Measurements from ENCODE around the gene JUP. TPM values are rescaled to one million over a fixed set of nuclear protein-coding genes. Genes with fewer than 3 reads are reported as not detected.
A peak's percentile ranks its signal among the peaks of the same experiment; 100 is the strongest.

JUP gene
- total and polyA plus RNA-seq, 2 donors from 2014 or later = 148 to 223 TPM

- Histone ChIP-seq H3K4me1 (ENCODE audit: control insufficient read depth in 2 of 3, insufficient read depth in 2 of 3, low read depth in 1 of 3, low read length in 3 of 3) (no peaks in the 10 kb centered on the region), H3K4me3 (ENCODE audit: low read length in 3 of 3) (no peak overlapping the region), H3K27me3 (ENCODE audit: control insufficient read depth, insufficient read depth, low read length) (no peaks in the 10 kb centered on the region), H3K27ac (ENCODE audit: low read depth in 2 of 2, low read length in 2 of 2) (no peak overlapping the region), H3K36me3 (ENCODE audit: control insufficient read depth in 2 of 3, insufficient read depth in 3 of 3, low read length in 3 of 3) (no peaks in the 10 kb centered on the region), H3K9me3 (ENCODE audit: control insufficient read depth in 2 of 3, insufficient read depth in 1 of 3, low read length in 3 of 3) (no peaks in the 10 kb centered on the region), H3K9ac (ENCODE audit: low read length in 3 of 3) (no peak overlapping the region)
- no peak for FAIRE-seq
- DNase-seq = peak in 2 of 5 donors; percentile 32 to 88
- intact Hi-C loops (cut with DNase I) = no loop called here
- no peak for TF ChIP-seq CTCF (IDR thresholded peaks at IDR 0.05; ENCODE audit: borderline replicate concordance, extremely low read depth, insufficient read depth)
Observed at GRCh38 chr17:41710472-41711090, 75.9 kb downstream of the JUP start.

GRCh38 chr17:41707803-41708669 is 78.5 kb downstream of the JUP start:
- H3K9ac ChIP-seq (ENCODE audit: low read length in 3 of 3) = no peak overlapping the region
- intact Hi-C loops (cut with DNase I) = no loop called here
- H3K4me3 ChIP-seq (ENCODE audit: low read length in 3 of 3) = no peak overlapping the region
- H3K4me1 ChIP-seq (ENCODE audit: control insufficient read depth in 2 of 3, insufficient read depth in 2 of 3, low read depth in 1 of 3, low read length in 3 of 3) = no peaks in the 10 kb centered on the region
- FAIRE-seq (no peak), DNase-seq (no peak)
- TF ChIP-seq CTCF (IDR thresholded peaks at IDR 0.05; ENCODE audit: borderline replicate concordance, extremely low read depth, insufficient read depth) = no peak
- no peaks in the 10 kb centered on the region for H3K9me3 ChIP-seq (ENCODE audit: control insufficient read depth in 2 of 3, insufficient read depth in 1 of 3, low read length in 3 of 3)
- H3K27me3 ChIP-seq (ENCODE audit: control insufficient read depth, insufficient read depth, low read length) = no peaks in the 10 kb centered on the region
- H3K27ac ChIP-seq (ENCODE audit: low read depth in 2 of 2, low read length in 2 of 2) = no peak overlapping the region
- no peaks in the 10 kb centered on the region for H3K36me3 ChIP-seq (ENCODE audit: control insufficient read depth in 2 of 3, insufficient read depth in 3 of 3, low read length in 3 of 3)

GRCh38 chr17:41705271-41705991 is 81.1 kb downstream of the JUP start:
- DNase-seq (no peak), FAIRE-seq (no peak)
- intact Hi-C loops (cut with DNase I) = no loop called here
- Histone ChIP-seq H3K27me3 (ENCODE audit: control insufficient read depth, insufficient read depth, low read length) (no peaks in the 10 kb centered on the region), H3K9me3 (ENCODE audit: control insufficient read depth in 2 of 3, insufficient read depth in 1 of 3, low read length in 3 of 3) (no peaks in the 10 kb centered on the region), H3K4me1 (ENCODE audit: control insufficient read depth in 2 of 3, insufficient read depth in 2 of 3, low read depth in 1 of 3, low read length in 3 of 3) (no peaks in the 10 kb centered on the region), H3K9ac (ENCODE audit: low read length in 3 of 3) (no peak overlapping the region), H3K4me3 (ENCODE audit: low read length in 3 of 3) (no peak overlapping the region), H3K27ac (ENCODE audit: low read depth in 2 of 2, low read length in 2 of 2) (no peak overlapping the region), H3K36me3 (ENCODE audit: control insufficient read depth in 2 of 3, insufficient read depth in 3 of 3, low read length in 3 of 3) (no peaks in the 10 kb centered on the region)
- TF ChIP-seq CTCF (IDR thresholded peaks at IDR 0.05; ENCODE audit: borderline replicate concordance, extremely low read depth, insufficient read depth) = no peak

Other genes starting within 250 kb of the JUP start
- not detected for gene KRT9, start 214.7 kb downstream of the JUP start, total RNA-seq
- gene KRT9, start 214.7 kb downstream of the JUP start, polyA plus RNA-seq (ENCODE audit: insufficient read depth, low read depth, low replicate concordance) = not detected
- not detected for gene KRT14, start 199.8 kb downstream of the JUP start, total RNA-seq
- not detected for gene KRT14, start 199.8 kb downstream of the JUP start, polyA plus RNA-seq (ENCODE audit: insufficient read depth, low read depth, low replicate concordance)
- 3.1 TPM for gene KRT16, start 173.9 kb downstream of the JUP start, total RNA-seq
- gene KRT16, start 173.9 kb downstream of the JUP start, polyA plus RNA-seq (ENCODE audit: insufficient read depth, low read depth, low replicate concordance) = not detected
- 11.1 TPM for gene KRT17, start 162.1 kb downstream of the JUP start, total RNA-seq
- gene KRT17, start 162.1 kb downstream of the JUP start, polyA plus RNA-seq (ENCODE audit: insufficient read depth, low read depth, low replicate concordance) = 5.5 TPM
- 842 TPM for gene EIF1, start 97.8 kb downstream of the JUP start, total RNA-seq
- gene EIF1, start 97.8 kb downstream of the JUP start, polyA plus RNA-seq (ENCODE audit: insufficient read depth, low read depth, low replicate concordance) = 1,166 TPM
- gene GAST, start 74.4 kb downstream of the JUP start, total RNA-seq = not detected
- gene GAST, start 74.4 kb downstream of the JUP start, polyA plus RNA-seq (ENCODE audit: insufficient read depth, low read depth, low replicate concordance) = not detected
- gene HAP1, start 52.1 kb downstream of the JUP start, total RNA-seq = 1.3 TPM
- gene HAP1, start 52.1 kb downstream of the JUP start, polyA plus RNA-seq (ENCODE audit: insufficient read depth, low read depth, low replicate concordance) = 0.99 TPM
- 13.6 TPM for gene P3H4, start 25.2 kb upstream of the JUP start, total RNA-seq
- gene P3H4, start 25.2 kb upstream of the JUP start, polyA plus RNA-seq (ENCODE audit: insufficient read depth, low read depth, low replicate concordance) = 13.7 TPM
- gene FKBP10, start 26.3 kb upstream of the JUP start, total RNA-seq = 38.3 TPM
- 19.6 TPM for gene FKBP10, start 26.3 kb upstream of the JUP start, polyA plus RNA-seq (ENCODE audit: insufficient read depth, low read depth, low replicate concordance)
- gene NT5C3B, start 49.5 kb upstream of the JUP start, total RNA-seq = 44.0 TPM
- 88.0 TPM for gene NT5C3B, start 49.5 kb upstream of the JUP start, polyA plus RNA-seq (ENCODE audit: insufficient read depth, low read depth, low replicate concordance)
- gene KLHL10, start 51.1 kb upstream of the JUP start, total RNA-seq = 0.28 TPM
- not detected for gene KLHL10, start 51.1 kb upstream of the JUP start, polyA plus RNA-seq (ENCODE audit: insufficient read depth, low read depth, low replicate concordance)
- 16.1 TPM for gene KLHL11, start 78.7 kb upstream of the JUP start, total RNA-seq
- gene KLHL11, start 78.7 kb upstream of the JUP start, polyA plus RNA-seq (ENCODE audit: insufficient read depth, low read depth, low replicate concordance) = 0.37 TPM
- 104 TPM for gene ACLY, start 132.2 kb upstream of the JUP start, total RNA-seq
- 33.7 TPM for gene ACLY, start 132.2 kb upstream of the JUP start, polyA plus RNA-seq (ENCODE audit: insufficient read depth, low read depth, low replicate concordance)
- gene ODAD4, start 143.9 kb upstream of the JUP start, total RNA-seq = 6.0 TPM
- gene ODAD4, start 143.9 kb upstream of the JUP start, polyA plus RNA-seq (ENCODE audit: insufficient read depth, low read depth, low replicate concordance) = 4.6 TPM
- 87.5 TPM for gene CNP, start 180.1 kb upstream of the JUP start, total RNA-seq
- 64.0 TPM for gene CNP, start 180.1 kb upstream of the JUP start, polyA plus RNA-seq (ENCODE audit: insufficient read depth, low read depth, low replicate concordance)
- gene DNAJC7, start 230.7 kb upstream of the JUP start, total RNA-seq = 88.1 TPM
- gene DNAJC7, start 230.7 kb upstream of the JUP start, polyA plus RNA-seq (ENCODE audit: insufficient read depth, low read depth, low replicate concordance) = 141 TPM
- gene NKIRAS2, start 233.4 kb upstream of the JUP start, total RNA-seq = 26.8 TPM
- gene NKIRAS2, start 233.4 kb upstream of the JUP start, polyA plus RNA-seq (ENCODE audit: insufficient read depth, low read depth, low replicate concordance) = 21.2 TPM

Measured in kidney (tissue), 14 donors.